A673 (cell line): Measurements from ENCODE around the gene LRRC17. TPM values are rescaled to one million over a fixed set of nuclear protein-coding genes. Genes with fewer than 3 reads are reported as not detected.
"Not testable (repeated sequence)": the region's sequence is repeated elsewhere in the genome, so short reads cannot be mapped to it uniquely, and the experiment has no call there.

Source experiments
- BruUV-seq: library from RNA; stranded (reverse); fragments of 400-500 nt; replicated peaks from 2 replicates; lab custom pipeline; 2021; lab: Mats Ljungman, UMichigan
- CTCF ChIA-PET: fragments of 300-600 bp; sonication (Branson Sonifier 250); formaldehyde crosslinking; loops from one replicate; lab custom pipeline; 2022; ENCODE audit warnings: antibody characterized with exemption; lab: Charles Lee
- POLR2A ChIA-PET: fragments of 300-600 bp; sonication (Branson Sonifier 250); formaldehyde crosslinking; loops from one replicate; lab custom pipeline; 2022; ENCODE audit warnings: antibody characterized with exemption; ENCODE audit not compliant: low non-redundant PET; lab: Charles Lee
- DNase-seq: peaks from one replicate; pipeline ENCODE4 v3.0.0-alpha.2; 2015; ENCODE audit warnings: low spot score
- H3K27ac ChIP-seq: fragments of 200-600 bp; sonication (generic); 2 replicates; pipeline ENCODE4 v1.5.1; 2016; ENCODE audit warnings: mixed run types, low read depth, mild to moderate bottlenecking, mixed read lengths, antibody characterized with exemption, low read length; ENCODE audit not compliant: poor library complexity, severe bottlenecking
- H3K27me3 ChIP-seq: fragments of 200-600 bp; sonication (generic); replicated peaks from 2 replicates; pipeline ENCODE4 v1.6.1; 2017; ENCODE audit warnings: mixed run types, low read depth, mild to moderate bottlenecking, mixed read lengths, antibody characterized with exemption, low read length; ENCODE audit not compliant: insufficient read depth, poor library complexity
- H3K36me3 ChIP-seq: fragments of 200-600 bp; sonication (generic); 2 replicates; pipeline ENCODE4 v1.6.1; 2016; ENCODE audit warnings: mixed run types, mild to moderate bottlenecking, mixed read lengths, antibody characterized with exemption, low read length; ENCODE audit not compliant: insufficient read depth, poor library complexity, severe bottlenecking
- H3K4me1 ChIP-seq: fragments of 200-600 bp; sonication (generic); 2 replicates; pipeline ENCODE4 v1.6.1; 2017; ENCODE audit warnings: mixed run types, mild to moderate bottlenecking, mixed read lengths, antibody characterized with exemption, low read length; ENCODE audit not compliant: insufficient read depth, poor library complexity, severe bottlenecking
- H3K4me3 ChIP-seq: fragments of 200-600 bp; sonication (generic); 2 replicates; pipeline ENCODE4 v1.5.1; 2016; ENCODE audit warnings: low read depth, mixed run types, mild to moderate bottlenecking, mixed read lengths, low read length; ENCODE audit not compliant: poor library complexity, severe bottlenecking
- H3K9me3 ChIP-seq: fragments of 200-600 bp; sonication (generic); 2 replicates; pipeline ENCODE4 v1.6.1; 2016; ENCODE audit warnings: mixed run types, low read depth, mild to moderate bottlenecking, mixed read lengths, antibody characterized with exemption, low read length; ENCODE audit not compliant: poor library complexity, severe bottlenecking
- EZH2 ChIP-seq: fragments of 200-600 bp; sonication (generic); IDR thresholded peaks from 2 replicates; pipeline ENCODE4 v1.6.1; 2017; ENCODE audit warnings: borderline replicate concordance, low read depth, mild to moderate bottlenecking, mixed read lengths, antibody characterized with exemption, low read length; ENCODE audit not compliant: poor library complexity, severe bottlenecking
- intact Hi-C: fragments of 100-400 bp; cut with micrococcal nuclease; formaldehyde crosslinking; loops from one replicate; pipeline ENCODE4 v1.10.0; 2022; ENCODE audit not compliant: unreplicated experiment
- total RNA-seq: library from RNA; stranded (reverse); gene quantifications from 2 replicates; pipeline ENCODE4 v1.2.3, GENCODE V29; 2021
- TF ChIP-seq, protein P1 (sequence below): fragments of 300-800, 200-600 bp; sonication (generic); conservative IDR thresholded peaks from 2 replicates; pipeline ENCODE4 v1.5.1; 2017; ENCODE audit warnings: low read depth, mild to moderate bottlenecking, antibody characterized with exemption, low read length, moderate library complexity, mixed read lengths

LRRC17 gene
- total RNA-seq, 1 experiment from 2014 or later, result 10.0 TPM

DNA sequence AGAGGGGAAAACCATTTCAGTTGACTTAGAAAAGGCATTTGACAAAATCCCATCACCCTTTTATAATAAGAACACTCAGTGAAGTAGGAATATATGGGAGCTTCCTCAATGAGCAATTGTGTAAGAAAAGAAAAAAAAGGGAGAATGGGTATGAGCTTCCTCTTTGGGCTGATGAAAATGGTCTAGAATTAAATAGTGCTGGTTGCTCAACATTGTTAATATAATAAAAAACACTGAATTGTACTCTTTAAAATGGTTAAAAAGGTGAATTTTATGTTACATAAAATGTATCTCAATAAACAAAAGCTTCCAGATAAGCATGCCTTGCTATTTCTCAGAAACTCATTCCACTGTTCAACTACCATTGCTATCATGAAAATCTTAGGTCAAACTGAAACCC, 40.6 kb downstream of the LRRC17 start:
- CTCF ChIA-PET, result no interaction called here
- intact Hi-C loops, result no loop called here
- H3K4me1 ChIP-seq, result no peaks in the 10 kb centered on the region

DNA sequence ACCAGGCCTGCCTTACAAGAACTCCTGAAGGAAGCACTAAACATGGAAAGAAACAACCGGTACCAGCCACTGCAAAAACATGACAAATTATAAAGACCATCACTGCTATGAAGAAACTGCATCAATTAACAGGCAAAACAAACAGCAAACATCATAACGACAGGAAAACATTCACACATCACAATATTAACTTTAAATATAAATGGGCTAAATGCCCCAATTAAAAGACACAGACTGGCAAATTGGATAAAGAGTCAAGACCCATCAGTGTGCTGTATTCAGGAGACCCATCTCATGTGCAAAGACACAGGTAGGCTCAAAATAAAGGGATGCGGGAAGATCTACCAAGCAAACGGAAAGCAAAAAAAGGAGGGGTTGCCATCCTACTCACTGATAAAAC, 41.6 kb downstream of the LRRC17 start:
- H3K27me3 ChIP-seq, H3K4me1 ChIP-seq, H3K9me3 ChIP-seq, H3K4me3 ChIP-seq, intact Hi-C loops, DNase-seq, BruUV-seq, H3K36me3 ChIP-seq, H3K27ac ChIP-seq, CTCF ChIA-PET: not testable (repeated sequence)
- POLR2A ChIA-PET, result interaction anchor here (0.6 kb wide), 1 partner anchor 132 kb away, joined by 9 read pairs; no protein-coding TSS in a partner anchor

More for the DNA sequence above, 40.6 kb downstream of the LRRC17 start:
- Histone ChIP-seq H3K36me3 (no peaks in the 10 kb centered on the region), H3K27ac (no peak overlapping the region), H3K9me3 (no peaks in the 10 kb centered on the region), H3K4me3 (no peak overlapping the region), H3K27me3 (no peaks in the 10 kb centered on the region)
- POLR2A ChIA-PET, result no interaction called here
- no TSS peak for BruUV-seq
- TF ChIP-seq, protein P1, sequence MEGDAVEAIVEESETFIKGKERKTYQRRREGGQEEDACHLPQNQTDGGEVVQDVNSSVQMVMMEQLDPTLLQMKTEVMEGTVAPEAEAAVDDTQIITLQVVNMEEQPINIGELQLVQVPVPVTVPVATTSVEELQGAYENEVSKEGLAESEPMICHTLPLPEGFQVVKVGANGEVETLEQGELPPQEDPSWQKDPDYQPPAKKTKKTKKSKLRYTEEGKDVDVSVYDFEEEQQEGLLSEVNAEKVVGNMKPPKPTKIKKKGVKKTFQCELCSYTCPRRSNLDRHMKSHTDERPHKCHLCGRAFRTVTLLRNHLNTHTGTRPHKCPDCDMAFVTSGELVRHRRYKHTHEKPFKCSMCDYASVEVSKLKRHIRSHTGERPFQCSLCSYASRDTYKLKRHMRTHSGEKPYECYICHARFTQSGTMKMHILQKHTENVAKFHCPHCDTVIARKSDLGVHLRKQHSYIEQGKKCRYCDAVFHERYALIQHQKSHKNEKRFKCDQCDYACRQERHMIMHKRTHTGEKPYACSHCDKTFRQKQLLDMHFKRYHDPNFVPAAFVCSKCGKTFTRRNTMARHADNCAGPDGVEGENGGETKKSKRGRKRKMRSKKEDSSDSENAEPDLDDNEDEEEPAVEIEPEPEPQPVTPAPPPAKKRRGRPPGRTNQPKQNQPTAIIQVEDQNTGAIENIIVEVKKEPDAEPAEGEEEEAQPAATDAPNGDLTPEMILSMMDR, result no peak
- TF ChIP-seq EZH2, result no peak
- DNase-seq, result no peak

DNA sequence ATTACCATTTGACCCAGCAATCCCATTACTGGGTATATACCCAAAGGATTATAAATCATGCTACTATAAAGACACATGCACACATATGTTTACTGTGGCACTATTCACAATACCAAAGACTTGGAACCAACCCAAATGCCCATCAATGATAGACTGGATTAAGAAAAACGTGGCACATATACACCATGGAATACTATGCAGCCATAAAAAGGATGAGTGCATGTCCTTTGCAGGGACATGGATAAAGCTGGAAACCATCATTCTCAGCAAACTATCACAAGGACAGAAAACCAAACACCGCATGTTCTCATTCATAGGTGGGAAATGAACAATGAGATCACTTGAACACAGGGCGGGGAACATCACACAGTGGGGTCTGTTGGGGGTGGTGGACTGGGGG, 45.2 kb downstream of the LRRC17 start:
- H3K27ac ChIP-seq, H3K4me1 ChIP-seq, POLR2A ChIA-PET, intact Hi-C loops, H3K9me3 ChIP-seq, H3K4me3 ChIP-seq, CTCF ChIA-PET, H3K27me3 ChIP-seq, DNase-seq, BruUV-seq, H3K36me3 ChIP-seq: not testable (repeated sequence)

DNA sequence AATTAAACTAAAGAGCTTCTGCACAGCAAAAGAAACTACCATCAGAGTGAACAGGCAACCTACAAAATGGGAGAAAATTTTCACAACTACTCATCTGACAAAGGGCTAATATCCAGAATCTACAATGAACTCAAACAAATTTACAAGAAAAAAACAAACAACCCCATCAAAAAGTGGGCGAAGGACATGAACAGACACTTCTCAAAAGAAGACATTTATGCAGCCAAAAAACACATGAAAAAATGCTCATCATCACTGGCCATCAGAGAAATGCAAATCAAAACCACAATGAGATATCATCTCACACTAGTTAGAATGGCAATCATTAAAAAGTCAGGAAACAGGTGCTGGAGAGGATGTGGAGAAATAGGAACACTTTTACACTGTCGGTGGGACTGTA, 49.2 kb downstream of the LRRC17 start:
- POLR2A ChIA-PET, BruUV-seq, DNase-seq, intact Hi-C loops, H3K27ac ChIP-seq, H3K4me3 ChIP-seq, H3K9me3 ChIP-seq, CTCF ChIA-PET, H3K27me3 ChIP-seq, H3K36me3 ChIP-seq, H3K4me1 ChIP-seq: not testable (repeated sequence)

DNA sequence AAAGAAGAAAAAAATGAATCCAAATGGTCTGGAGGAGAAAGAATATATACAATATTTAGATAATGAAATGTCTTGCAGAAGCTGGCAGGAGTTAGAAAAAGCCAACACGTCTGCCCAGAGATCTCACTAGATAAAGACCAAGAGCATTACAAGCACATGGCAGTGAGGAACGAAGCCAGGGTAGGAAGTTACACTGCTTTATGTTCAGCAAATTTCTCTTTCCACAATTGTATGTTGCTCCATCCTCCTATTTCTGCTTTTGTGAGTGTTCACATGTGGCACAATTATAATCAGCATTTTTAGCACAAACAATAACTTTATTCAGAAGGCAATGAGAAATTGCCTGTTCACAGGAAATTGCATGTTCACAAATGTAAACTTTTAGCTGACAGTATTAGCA, 53.7 kb downstream of the LRRC17 start:
- no peak overlapping the region for H3K27ac ChIP-seq
- H3K27me3 ChIP-seq, result no peaks in the 10 kb centered on the region
- no TSS peak for BruUV-seq
- H3K4me1 ChIP-seq, result no peaks in the 10 kb centered on the region
- no peaks in the 10 kb centered on the region for H3K36me3 ChIP-seq
- ChIA-PET CTCF (no interaction called here), POLR2A (no interaction called here)
- intact Hi-C loops, result no loop called here
- DNase-seq, result no peak
- H3K4me3 ChIP-seq, result no peak overlapping the region
- TF ChIP-seq, protein P1, result no peak
- no peak for TF ChIP-seq EZH2
- H3K9me3 ChIP-seq, result no peaks in the 10 kb centered on the region
